ENCODE data around the gene PKD1.

The PKD1 gene

DNA sequence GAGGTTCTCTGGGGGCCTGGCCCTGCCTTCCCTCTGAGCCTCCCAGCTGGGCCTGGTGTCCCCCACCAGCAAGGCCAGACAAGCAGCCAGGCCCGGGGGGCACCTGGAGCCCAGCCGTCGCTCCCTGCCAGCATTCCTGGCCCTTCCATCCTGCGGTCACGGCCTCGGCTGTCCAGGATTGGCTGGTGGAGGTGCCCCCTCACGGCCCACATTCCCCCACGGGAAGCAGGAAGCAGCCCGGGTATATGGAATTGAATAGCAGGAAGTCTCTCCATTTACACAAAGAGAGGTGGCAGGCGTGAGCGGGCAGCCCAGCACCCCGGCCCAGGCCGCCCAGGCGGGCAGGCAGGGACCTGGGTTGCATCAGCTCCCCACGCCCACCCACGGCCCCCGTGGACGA, 34.4 kb upstream of the PKD1 start:
- no peak for DNase-seq (ENCODE audit: low read depth)

GRCh38 chr16:2167068-2167638, 31.5 kb upstream of the PKD1 start:
- no peak for DNase-seq (ENCODE audit: low read depth)

GRCh38 chr16:2166263-2167067, 30.8 kb upstream of the PKD1 start:
- DNase-seq (ENCODE audit: low read depth) = no peak

DNA sequence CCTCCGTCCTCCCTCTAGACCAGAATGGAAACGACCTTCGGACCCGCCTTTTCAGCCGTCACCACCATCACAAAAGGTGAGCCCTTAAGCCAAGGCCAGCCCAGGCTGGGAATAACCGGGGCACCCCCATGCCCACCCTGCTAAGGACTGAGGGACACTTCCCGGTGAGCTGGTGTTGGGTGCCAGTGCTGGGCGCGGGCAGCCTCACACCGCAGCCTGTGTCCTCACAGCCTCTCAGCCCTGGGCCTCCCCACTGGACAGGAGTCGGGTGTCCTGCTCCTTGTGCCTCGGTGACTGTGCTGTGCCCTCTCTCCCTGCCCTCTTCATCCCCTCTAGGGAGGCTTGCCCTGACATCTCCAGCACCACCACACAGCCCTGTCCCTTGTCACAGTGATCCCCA, 30.2 kb upstream of the PKD1 start:
- no peak for DNase-seq (ENCODE audit: low read depth)

- DNase-seq (ENCODE audit: low read depth) = no peak
These were observed 27.6 kb upstream of the PKD1 start for GRCh38 chr16:2163211-2163881.

- DNase-seq (ENCODE audit: low read depth) = no peak
These were observed 27.0 kb upstream of the PKD1 start for GRCh38 chr16:2162676-2163118.

DNA sequence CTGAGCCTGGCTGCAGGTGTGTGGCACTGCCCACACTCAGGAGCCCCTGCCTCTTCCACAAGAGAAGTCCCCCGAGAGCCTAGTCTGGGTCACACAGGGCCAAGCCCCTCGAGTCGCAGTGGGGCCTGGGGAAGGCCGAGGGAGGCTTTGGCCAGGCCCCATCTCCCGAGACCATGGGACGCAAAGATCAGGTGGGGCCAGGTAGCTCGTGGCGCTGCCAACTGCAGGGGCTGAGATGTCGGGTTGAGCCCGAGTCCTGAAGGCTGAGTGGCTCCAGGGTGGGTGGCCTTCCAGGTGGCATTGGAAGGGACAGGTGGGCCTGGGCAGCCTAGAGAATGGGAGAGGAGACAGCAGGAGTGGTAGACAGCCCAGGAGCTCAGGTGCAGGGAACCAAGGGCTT, 26.2 kb upstream of the PKD1 start:
- no peak for DNase-seq (ENCODE audit: low read depth)

- no peak for DNase-seq (ENCODE audit: low read depth)
These were observed 25.3 kb upstream of the PKD1 start for GRCh38 chr16:2160915-2161551.

DNA sequence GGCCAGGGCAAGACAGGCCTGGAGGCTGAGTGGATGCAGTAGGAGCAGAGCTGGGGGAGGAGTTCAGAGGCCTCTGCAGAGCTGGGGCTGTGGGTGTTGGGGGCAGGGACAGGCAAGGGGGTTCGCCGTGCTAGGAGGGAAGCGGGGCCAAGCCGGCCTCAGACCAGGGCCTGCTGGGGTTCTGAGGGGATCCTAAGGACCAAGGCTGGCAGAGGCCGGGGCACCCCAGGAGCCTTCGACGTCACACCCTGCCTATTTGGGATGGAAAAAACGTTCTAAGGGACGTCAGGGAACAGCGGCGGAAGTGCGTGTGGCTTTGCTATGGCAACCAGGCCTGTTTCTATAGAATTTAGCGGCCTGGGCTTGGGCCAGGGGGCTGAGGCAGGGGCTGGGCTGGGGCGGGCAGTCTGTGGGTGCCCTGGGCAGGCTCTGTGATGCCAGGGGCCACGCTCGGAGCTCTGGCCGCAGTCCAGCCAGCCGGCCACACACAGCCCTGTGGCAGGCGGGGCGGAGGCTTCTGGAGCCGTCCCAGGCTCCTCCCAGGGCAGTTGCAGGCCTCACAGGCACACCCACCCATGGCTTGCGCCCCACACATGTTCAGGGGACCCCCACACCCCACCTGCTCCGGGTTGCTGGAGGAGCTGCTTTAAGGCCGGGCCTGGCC, 23.6 kb upstream of the PKD1 start:
- DNase-seq (ENCODE audit: low read depth) = no peak

DNA sequence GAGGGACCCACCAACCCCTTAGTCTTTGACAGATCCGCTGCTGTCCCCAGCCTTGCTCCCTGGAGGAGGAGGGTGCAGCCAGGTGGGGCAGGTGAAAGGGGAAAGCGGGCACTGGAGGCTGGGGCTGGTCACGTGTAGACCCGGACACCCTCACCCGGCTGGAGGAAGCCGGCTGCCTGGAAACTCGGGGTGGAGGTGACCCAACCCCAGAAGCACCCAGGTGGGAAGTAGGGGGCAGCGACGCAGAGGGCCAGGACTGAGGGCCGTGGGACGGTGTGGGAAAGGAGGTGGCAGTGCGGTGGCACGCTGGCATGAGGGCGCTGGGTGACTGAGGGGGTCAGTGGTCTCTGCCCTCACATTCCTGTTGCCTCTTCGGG, 22.6 kb upstream of the PKD1 start:
- DNase-seq (ENCODE audit: low read depth) = no peak

GRCh38 chr16:2157480-2158261, 22.0 kb upstream of the PKD1 start:
- no peak for DNase-seq (ENCODE audit: low read depth)

- DNase-seq (ENCODE audit: low read depth) = no peak
These were observed 21.1 kb upstream of the PKD1 start for GRCh38 chr16:2156849-2157224.

DNA sequence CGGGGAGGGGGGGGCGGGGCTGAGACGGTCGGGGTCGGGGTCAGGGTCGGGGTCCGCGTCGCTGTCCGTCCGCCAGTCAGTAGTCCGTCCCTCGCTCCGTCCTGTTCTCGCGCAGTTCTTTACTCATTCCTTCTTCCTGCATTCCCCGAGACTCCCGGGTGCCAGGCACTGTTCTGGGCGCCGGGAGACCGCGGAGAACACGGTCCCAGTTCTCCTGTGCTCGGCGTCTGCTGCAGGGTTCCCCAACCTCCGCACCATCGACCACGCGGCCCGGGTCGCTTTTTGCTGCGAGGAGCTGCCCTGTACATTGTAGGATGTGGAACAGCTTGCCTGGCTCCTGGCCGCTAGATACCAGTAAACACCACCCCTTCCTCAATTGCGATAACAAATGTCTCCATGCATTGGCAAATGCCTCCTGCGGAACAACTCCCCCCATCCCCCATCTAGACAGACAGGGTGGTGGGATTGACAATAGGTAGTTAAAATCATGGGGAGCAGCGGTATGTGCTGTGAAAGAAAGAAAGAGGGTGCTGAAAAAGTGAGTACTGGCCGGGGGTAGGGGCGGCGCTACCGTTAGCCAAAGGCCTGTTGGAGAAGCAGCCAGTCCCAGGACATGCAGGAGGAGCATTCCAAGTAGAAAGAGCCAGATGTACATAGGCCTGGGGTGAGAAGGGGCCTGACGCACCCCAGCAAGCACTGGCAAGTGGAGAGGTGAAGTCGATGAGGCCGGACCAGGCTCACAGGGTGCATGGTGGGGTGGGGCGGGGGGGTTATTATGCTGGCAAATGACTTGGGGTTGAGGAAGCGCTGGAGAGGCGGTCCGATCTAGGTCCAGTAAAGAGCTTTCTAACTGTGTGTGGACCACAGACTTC, 20.5 kb upstream of the PKD1 start:
- DNase-seq (ENCODE audit: low read depth) = no peak

- DNase-seq (ENCODE audit: low read depth) = peak; percentile 93
These were observed 19.6 kb upstream of the PKD1 start, which contains the start of gene TRAF7 for GRCh38 chr16:2155091-2155950. TSS of gene TRAF7 (plus strand) at chr16:2155782. CDS start at chr16:2163921, 8,139 bp downstream.

- no peak for DNase-seq (ENCODE audit: low read depth)
These were observed 18.9 kb upstream of the PKD1 start for GRCh38 chr16:2154533-2155090.

GRCh38 chr16:2152695-2153506, 17.2 kb upstream of the PKD1 start:
- no peak for DNase-seq (ENCODE audit: low read depth)

- DNase-seq (ENCODE audit: low read depth) = no peak
These were observed 15.7 kb upstream of the PKD1 start for GRCh38 chr16:2151188-2152091.

All from stimulated activated CD8-positive, alpha-beta memory T cell treated with anti-CD3 and anti-CD28 coated beads, Interleukin-12 subunit alpha, Interleukin-12 subunit beta, amount 100 ng/mL, for 1 hour (primary cell).